HG03378 (cell line): Measurements from ENCODE around the gene TMEM231.
"Not testable (repeated sequence)": the region's sequence is repeated elsewhere in the genome, so short reads cannot be mapped to it uniquely, and the experiment has no call there.

Experiments
- ATAC-seq: cut with Tn5 transposase; IDR thresholded peaks from one replicate; pipeline ENCODE4 v1.9.1; 2021; ENCODE audit warnings: mild to moderate bottlenecking, moderate library complexity; ENCODE audit not compliant: unreplicated experiment

Gene TMEM231

DNA sequence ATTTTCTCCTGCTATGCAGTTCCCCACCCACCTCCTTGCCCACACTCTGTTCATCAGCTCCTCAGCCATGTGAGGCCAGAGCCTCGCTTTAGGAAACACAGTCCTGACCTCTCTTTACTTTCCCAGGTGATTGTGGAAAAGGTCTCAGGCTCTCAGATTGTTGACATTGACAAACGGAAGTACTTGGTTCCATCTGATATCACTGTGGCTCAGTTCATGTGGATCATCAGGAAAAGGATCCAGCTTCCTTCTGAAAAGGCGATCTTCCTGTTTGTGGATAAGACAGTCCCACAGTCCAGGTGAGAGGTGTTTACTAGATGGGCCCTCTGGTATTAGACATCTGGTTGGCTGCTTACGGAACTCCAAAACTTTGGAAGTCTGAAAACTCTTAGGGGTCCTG lies 11.9 kb upstream of the TMEM231 start:
- no peak for ATAC-seq

DNA sequence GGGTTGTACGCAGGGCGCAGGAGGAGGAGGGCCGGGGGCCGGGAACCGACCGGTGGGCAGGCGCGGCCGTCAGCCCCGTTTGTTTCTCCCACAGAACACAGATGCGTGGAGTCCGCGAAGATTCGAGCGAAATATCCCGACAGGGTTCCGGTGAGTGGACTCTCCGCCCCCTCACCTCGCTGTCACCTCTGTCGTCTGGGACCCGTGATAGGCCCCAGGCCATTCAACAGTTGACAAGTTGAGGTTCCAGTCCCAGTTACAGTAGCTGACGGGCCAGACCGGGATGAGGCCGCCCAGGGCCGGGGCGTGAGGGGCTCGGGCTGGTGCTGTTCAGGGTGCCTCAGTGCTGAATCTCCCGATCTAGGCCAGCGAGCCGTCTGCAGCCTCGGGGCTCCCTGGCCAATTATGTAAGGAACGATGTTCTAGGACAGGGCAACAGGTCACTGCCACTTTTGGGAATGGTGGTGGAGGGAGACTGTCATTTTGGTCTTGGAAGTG lies 10.8 kb upstream of the TMEM231 start:
- ATAC-seq = no peak

DNA sequence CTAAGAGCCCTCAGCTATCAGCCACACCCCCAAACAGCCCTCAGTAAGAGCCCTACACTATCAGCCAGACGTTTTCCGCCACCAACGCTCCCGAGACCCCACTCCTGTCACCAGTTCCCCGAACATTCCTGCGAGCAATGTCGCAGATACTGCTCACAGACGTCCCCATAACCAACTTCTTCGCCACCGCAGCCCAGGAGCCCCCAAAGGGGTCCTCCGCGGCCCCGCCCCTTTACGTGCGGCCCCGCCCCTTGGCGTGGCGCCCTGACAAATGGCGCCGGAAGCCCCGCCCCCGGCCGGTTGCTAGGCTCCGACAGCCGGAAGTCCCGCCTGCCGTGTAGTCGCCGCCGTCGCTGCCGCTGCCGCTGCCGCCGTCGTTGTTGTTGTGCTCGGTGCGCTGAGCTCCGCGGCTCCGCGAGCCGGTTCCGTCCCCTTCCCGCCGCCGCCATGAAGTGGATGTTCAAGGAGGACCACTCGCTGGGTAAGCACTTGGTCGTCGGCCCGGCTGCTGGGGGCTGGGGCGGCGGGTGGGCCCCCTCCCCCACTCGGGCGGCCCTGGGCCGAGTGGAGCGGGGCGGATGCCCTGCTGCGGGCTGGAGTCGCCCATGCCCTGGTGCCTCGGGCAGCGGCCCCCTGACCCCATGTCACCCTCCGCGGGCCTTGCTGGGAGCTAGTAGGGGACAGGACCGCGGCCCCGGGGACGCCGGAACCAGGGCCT lies 10.1 kb upstream of the TMEM231 start, which contains the start of gene GABARAPL2:
Gene GABARAPL2 (plus strand): TSS at position 340 of the 718 bp plus-strand sequence. CDS start 108 bp downstream, at position 448.
- peak; percentile 57 for ATAC-seq

DNA sequence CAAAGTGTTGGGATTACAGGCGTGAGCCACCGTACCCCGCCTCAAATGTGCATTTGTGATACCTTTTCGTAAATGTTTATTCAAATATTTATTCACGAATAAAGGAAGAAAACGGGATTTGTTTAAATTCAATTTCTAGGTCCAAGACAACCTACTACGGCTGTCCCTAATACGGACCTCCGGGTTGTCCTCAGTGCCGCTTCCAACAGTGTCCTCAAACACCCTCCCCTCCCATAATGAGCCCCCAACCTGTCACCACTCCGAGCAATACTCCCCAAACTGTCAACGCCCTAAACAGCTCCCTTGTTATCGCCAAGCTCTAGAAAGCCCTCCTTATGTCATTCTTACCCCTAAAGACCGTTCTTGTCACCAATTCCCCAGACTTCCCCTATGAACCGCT lies 9.6 kb upstream of the TMEM231 start:
- ATAC-seq = no peak

DNA sequence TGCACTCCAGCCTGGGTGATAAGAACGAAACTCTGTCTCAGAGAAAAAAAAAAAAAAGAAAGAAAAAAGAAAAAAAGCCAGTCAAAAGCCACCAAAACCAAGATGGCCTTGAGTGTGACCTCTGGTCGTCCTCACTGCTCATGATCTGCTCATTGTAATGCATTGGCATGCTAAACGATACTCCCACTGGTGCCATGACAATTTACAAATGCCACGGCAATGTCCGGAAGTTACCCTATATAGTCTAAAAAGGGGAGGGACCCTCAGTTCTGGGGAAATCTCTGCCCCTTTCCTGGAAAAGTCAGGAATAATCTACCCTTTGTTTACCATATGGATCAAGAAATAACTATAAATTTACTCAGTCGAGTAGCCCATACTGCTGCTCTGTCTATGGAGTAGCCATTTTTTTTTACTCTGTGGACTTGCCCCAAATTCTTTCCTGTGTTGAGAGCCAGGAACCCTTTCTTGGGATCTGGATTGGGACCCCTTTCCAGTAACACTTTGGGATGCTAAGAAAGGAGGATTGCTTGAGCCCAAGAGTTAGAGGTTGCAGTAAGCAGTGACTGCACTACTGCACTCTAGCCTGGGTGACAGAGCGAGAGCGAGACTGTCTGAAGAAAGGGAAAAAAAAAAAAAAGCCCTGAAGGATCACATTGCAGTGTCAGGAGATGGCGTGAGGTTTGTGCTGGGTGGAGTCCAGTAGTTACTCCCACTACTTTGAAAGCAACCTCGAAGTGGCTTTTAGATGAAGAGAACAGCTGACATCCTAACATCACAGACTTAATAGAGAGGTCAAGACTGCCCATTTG lies 3.7 kb upstream of the TMEM231 start:
- ATAC-seq = no peak

DNA sequence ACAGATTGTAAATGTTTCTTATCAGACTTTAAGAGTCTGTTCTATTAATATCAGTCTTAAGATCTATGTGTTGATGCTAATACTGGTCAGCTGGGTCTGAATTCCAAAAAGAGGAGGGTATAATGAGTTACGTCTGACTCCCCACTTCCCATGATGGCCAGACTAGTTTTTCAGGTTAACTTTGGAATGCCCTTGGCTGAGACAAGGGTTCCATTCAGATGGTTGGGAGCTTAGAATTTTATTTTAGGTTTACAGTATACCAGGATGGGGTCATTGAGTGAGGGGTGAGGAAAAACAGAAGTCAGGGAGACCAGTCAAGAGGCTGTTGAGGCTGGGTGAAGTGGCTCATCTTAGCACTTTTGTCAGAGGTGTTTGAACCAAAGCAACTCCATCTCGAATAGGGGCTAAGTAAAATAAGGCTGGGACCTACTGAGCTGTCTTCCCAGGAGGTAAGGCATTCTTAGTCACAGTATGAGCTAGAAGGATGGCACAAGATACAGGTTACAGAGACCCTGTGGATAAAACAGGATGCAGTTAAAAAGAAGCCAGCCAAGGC lies 2.9 kb upstream of the TMEM231 start:
- ATAC-seq = no peak

DNA sequence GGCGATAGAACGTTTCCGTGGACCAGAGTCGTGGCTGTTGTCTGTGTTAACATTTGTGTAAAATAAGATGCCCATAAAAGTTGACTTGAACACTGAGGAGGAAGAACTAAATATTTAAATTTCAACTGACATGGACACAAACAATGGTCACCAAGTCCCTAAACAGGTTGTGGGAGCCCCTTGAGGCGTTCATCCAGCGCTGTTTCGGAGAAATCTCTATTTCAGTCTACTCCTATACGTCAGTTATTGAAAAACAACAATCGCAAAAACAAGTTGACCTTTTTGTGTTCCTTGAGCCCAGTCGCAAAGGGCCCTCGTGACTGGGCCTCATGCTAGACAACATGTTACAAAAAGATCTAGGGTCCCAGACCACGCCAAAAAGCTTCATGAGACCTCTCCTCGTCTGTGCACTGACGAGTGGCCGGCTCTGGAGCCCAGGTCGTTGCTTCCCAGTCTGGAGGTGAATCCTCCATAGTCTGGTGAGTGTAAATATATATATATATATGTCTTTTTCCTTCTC lies 439 bp upstream of the TMEM231 start:
- ATAC-seq = no peak

GRCh38 chr16:75555213-75555706 lies 792 bp downstream of the TMEM231 start:
- ATAC-seq = peak; percentile 36

DNA sequence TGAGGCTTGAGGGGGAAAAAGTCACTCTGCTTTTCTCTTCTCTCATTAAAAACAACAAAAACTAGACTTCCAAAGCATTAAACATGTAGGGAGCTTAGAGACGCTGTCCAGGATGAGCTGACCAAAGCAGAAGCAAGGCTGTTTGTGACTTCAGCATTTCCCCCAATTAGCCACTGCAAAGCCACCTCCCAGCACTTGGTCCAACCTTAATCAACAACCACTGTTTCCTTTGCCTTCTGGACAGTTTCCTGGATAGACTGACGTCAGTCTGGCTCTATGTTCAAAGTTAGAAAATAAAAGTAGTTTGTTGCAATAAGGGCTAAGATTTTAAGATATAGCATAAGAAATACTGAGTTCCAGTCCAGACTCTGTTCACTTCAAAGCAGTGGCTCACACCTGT lies 3.1 kb downstream of the TMEM231 start:
- no peak for ATAC-seq

GRCh38 chr16:75550211-75550662 lies 5.8 kb downstream of the TMEM231 start:
- ATAC-seq = peak; percentile 86

GRCh38 chr16:75548456-75548855 lies 7.6 kb downstream of the TMEM231 start:
- ATAC-seq = not testable (repeated sequence)

DNA sequence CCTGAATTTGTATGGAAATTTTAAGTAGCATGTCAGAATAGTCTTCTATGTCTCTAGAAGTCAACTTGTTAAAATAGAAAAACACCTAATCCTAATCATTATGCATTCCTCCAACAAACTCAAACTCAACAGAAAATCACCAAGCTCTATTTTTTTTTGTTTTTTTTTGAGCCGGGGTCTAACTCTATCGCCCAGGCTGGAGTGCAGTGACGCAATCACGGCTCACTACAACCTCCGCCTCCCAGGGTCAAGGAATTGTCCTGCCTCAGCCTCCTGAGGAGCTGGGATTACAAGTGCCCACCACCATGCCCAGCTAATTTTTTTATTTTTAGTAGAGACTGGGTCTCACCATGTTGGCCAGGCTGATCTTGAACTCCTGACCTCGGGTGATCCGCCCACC lies 9.8 kb downstream of the TMEM231 start:
- no peak for ATAC-seq

GRCh38 chr16:75545879-75546278 lies 10.2 kb downstream of the TMEM231 start:
- ATAC-seq = not testable (repeated sequence)

DNA sequence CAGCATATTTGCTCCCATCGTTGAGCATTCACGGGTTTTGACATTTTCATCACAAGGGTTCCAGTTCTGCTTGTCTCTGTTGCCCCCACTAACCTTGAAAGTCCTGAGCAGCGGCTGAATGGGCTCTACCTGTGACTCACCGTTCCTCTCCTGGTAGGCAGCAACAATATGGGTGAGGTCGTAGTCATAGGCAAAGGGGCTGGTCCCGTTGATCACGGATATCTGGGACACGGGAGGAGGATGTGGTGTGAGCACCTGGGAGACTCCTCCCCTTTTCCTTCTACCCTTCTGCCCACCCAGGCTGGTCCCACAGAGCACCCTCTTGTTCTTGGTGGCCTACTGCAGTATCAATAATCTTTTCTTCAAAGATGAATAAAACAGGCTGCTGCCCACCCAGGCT lies 13.6 kb downstream of the TMEM231 start:
- not testable (repeated sequence) for ATAC-seq

GRCh38 chr16:75541236-75541635 lies 14.8 kb downstream of the TMEM231 start:
- ATAC-seq = no peak

DNA sequence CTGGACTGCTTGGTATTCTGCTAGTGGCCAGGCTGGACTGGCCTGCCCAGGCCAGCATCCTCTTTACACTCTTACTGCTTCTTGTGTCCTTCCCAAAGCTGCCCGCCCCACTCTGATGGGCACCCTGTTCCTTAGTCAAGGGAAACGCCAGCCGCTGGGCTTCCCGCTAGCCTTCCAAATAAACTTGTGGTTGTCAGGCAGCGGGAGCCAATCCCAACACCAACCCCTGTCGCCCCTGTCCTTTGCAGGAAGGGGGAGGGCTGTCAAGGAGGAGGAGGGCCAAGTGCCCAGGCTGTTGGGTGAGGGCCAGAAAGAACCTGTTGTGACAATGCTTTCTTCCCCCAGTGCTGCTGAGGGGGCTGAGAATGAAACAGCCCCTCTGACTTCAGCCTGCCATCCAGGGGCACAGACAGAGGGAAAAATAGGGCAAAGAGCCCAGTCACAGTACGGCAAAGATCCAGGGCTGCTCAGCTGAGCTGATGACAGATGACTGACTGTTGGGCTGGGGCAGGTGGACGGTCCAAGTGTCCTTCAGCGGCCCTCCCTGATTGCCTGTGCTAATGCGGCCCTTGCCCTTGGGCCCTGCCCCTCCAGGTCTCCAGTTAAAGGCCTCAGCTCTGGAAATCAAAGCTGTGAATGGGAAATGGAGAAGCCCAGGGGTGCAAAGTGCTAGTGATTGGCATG lies 17.0 kb downstream of the TMEM231 start:
- not testable (repeated sequence) for ATAC-seq

- no peak for ATAC-seq
Measured at GRCh38 chr16:75537776-75538175, 18.3 kb downstream of the TMEM231 start.

DNA sequence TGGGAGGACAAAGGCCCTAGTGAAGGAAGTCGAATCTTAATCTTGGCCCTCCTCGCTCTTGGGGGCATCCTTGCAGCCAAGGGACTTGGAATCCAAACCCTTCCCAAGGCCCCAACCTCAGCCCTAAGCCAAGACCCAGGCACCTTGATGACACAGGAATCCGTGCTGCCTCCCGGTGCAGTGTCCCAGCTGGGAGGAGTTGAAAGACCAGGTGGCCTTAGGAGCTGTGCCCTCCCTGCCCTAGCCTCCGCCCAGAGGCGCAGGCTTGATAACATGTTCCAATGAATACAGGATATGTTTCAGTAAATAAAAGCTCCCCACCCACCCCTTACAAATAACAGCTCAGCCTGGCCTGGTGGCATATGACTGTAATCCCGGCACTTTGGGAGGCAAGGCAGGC lies 20.2 kb downstream of the TMEM231 start, which contains the start of gene CHST5:
Gene CHST5 (minus strand): TSS at position 208 of the 400 bp plus-strand sequence. CDS start 5,724 bp downstream, outside the sequence.
- ATAC-seq = no peak

- ATAC-seq = no peak
Measured at GRCh38 chr16:75535211-75535843, 20.7 kb downstream of the TMEM231 start.
